Esophagus squamous epithelium (tissue), 4 donors: Measurements from ENCODE around the gene CLIP4.

Source experiments
- POLR2A ChIP-seq, 4 donors: fragments of 450-650 bp; IDR thresholded peaks; one replicate each; pipeline ENCODE4 v1.6.1; 2017; ENCODE audit warnings: antibody characterized with exemption in 4 of 4, mild to moderate bottlenecking in 4 of 4, moderate library complexity in 3 of 4
- TF ChIP-seq, protein P1 (sequence below), 6 experiments: fragments of 450-650 bp in 4 of 6; fragments of 200-600 bp in 2 of 6; sonication (generic) in 2 of 6; IDR thresholded peaks; one replicate each; pipeline ENCODE4 v1.5.1; 2016 to 2019; ENCODE audit warnings: antibody characterized with exemption in 6 of 6, mild to moderate bottlenecking in 4 of 6, moderate library complexity in 4 of 6

DNA sequence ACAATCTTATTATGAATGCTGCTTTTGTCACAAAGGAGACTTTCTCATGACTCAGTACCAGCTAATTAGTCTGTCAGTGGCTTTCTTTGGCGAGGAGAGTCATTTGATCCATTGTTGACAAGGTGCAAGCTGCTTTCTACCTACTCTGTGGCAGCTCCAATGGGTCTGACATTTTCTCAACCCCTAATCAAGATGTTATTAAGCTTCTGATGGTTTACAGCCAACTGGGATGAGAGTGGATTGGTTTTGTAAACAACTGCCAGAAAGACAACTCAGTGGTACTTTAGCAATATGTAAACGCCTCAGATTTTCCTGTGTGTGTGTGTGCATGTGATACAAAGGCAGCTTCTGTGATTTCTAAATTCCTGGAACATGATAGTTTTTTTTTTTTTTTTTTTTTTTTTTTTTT, 8.2 kb upstream of the CLIP4 start:
- TF ChIP-seq, protein P1, sequence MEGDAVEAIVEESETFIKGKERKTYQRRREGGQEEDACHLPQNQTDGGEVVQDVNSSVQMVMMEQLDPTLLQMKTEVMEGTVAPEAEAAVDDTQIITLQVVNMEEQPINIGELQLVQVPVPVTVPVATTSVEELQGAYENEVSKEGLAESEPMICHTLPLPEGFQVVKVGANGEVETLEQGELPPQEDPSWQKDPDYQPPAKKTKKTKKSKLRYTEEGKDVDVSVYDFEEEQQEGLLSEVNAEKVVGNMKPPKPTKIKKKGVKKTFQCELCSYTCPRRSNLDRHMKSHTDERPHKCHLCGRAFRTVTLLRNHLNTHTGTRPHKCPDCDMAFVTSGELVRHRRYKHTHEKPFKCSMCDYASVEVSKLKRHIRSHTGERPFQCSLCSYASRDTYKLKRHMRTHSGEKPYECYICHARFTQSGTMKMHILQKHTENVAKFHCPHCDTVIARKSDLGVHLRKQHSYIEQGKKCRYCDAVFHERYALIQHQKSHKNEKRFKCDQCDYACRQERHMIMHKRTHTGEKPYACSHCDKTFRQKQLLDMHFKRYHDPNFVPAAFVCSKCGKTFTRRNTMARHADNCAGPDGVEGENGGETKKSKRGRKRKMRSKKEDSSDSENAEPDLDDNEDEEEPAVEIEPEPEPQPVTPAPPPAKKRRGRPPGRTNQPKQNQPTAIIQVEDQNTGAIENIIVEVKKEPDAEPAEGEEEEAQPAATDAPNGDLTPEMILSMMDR (IDR thresholded peaks at IDR 0.05) = no peak
- no peak for TF ChIP-seq POLR2A (IDR thresholded peaks at IDR 0.05)
